Cardiac muscle cell (in vitro differentiated cells and primary cell): Measurements from ENCODE around the gene CATSPERD. TPM values are rescaled to one million over a fixed set of nuclear protein-coding genes. Genes with fewer than 3 reads are reported as not detected.
A peak's percentile ranks its signal among the peaks of the same experiment; 100 is the strongest.

Source experiments
- DNase-seq, 2 donors: peaks; one replicate each; pipeline versions ENCODE4 v3.0.0 to v3.0.0-alpha.2; 2010 to 2017; ENCODE audit warnings: low read depth in 1 of 2, low spot score in 1 of 2
- H3K27ac ChIP-seq: fragments of 200-600 bp; sonication (generic); 2 replicates; pipeline ENCODE4 v1.5.1; 2016
- H3K27me3 ChIP-seq: fragments of 200-600 bp; sonication (generic); 2 replicates; pipeline ENCODE4 v1.6.0; 2016; ENCODE audit warnings: control low read depth
- H3K36me3 ChIP-seq: fragments of 200-600 bp; sonication (generic); 2 replicates; pipeline ENCODE4 v1.5.1; 2016; ENCODE audit warnings: control low read depth
- H3K4me1 ChIP-seq: fragments of 200-600 bp; sonication (generic); 2 replicates; pipeline ENCODE4 v1.8.1; 2017; ENCODE audit warnings: low read depth, mild to moderate bottlenecking, mixed run types
- H3K4me3 ChIP-seq: fragments of 200-600 bp; sonication (generic); 2 replicates; pipeline ENCODE4 v1.5.1; 2016; ENCODE audit warnings: mild to moderate bottlenecking
- H3K9me3 ChIP-seq: fragments of 200-600 bp; sonication (generic); 2 replicates; pipeline ENCODE4 v1.5.1; 2017; ENCODE audit warnings: low read depth, mild to moderate bottlenecking, control low read depth
- CTCF ChIP-seq: IDR thresholded peaks from 2 replicates; pipeline ENCODE4 v1.5.1; 2012; ENCODE audit warnings: low read depth, mild to moderate bottlenecking, low read length
- polyA plus RNA-seq: library from polyadenylated mRNA; unstranded; fragments of >200 nt; fragmentation: Nextera tagmentation; extraction: Ambion mirVana; gene quantifications from 2 replicates; pipeline ENCODE4 v1.2.1, GENCODE V29; 2016
- total RNA-seq: library from RNA; depleted of rRNA; stranded (reverse); fragments of >200 nt; gene quantifications from 2 replicates; pipeline ENCODE4 v1.2.3, GENCODE V29; 2016

CATSPERD gene
- total and polyA plus RNA-seq, 2 experiments from 2014 or later, result not detected

GRCh38 chr19:5674714-5675113, 45.7 kb upstream of the CATSPERD start:
- no peak for DNase-seq
- no peaks in the 10 kb centered on the region for H3K9me3 ChIP-seq
- peaks cover 23% of the 10 kb centered on the region for H3K4me1 ChIP-seq
- peak overlapping the region; percentile 82 for H3K27ac ChIP-seq
- TF ChIP-seq CTCF, result no peak
- no peaks in the 10 kb centered on the region for H3K27me3 ChIP-seq
- no peak overlapping the region for H3K4me3 ChIP-seq
- no peaks in the 10 kb centered on the region for H3K36me3 ChIP-seq

DNA sequence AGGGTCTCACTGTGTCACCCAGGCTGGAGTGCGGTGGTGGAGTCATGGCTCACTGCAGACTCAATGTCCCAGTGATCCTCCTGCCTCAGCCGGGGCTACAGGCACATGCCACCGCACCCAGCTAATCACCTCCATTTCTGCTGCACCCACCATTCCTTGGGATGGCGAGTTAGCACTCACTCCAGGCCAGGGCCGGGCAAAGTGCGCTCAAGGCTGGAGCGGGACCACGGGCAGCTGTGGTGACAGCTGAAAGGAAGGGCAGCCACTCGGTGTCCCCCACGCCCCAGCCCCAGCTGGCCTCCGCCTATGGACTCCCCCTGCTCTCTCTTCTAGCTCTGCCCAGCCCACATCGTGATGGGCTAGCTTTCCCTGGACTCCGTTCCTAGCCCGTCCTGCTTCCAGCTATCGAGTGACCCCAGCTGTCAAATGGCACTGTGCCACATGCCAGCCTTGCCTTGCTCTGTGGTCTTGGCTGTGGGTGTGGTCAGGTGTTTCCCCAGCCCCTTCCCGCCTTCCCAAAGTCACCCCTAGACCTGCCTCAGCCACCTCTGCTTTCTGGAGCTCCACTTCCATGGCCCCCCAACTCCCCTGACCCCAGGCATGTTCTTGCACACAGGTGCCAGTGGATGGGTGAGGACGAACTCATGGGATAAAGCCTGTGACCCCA, 44.2 kb upstream of the CATSPERD start:
- H3K4me1 ChIP-seq, result peaks cover 24% of the 10 kb centered on the region
- no peak overlapping the region for H3K4me3 ChIP-seq
- no peak for TF ChIP-seq CTCF
- no peak for DNase-seq
- H3K9me3 ChIP-seq, result no peaks in the 10 kb centered on the region
- H3K27ac ChIP-seq, result peak overlapping the region; percentile 82
- H3K27me3 ChIP-seq, result no peaks in the 10 kb centered on the region
- H3K36me3 ChIP-seq, result no peaks in the 10 kb centered on the region

GRCh38 chr19:5676772-5677105, 43.7 kb upstream of the CATSPERD start:
- Histone ChIP-seq H3K9me3 (no peaks in the 10 kb centered on the region), H3K4me1 (peaks cover 24% of the 10 kb centered on the region), H3K4me3 (no peak overlapping the region), H3K27ac (peak overlapping the region; percentile 82), H3K36me3 (no peaks in the 10 kb centered on the region), H3K27me3 (no peaks in the 10 kb centered on the region)
- TF ChIP-seq CTCF, result no peak
- DNase-seq, result no peak

- Histone ChIP-seq H3K27me3 (no peaks in the 10 kb centered on the region), H3K36me3 (no peaks in the 10 kb centered on the region), H3K27ac (no peak overlapping the region), H3K9me3 (no peaks in the 10 kb centered on the region), H3K4me1 (peaks cover 24% of the 10 kb centered on the region), H3K4me3 (no peak overlapping the region)
- DNase-seq, result no peak
- TF ChIP-seq CTCF, result no peak
Measured at GRCh38 chr19:5677136-5677535, 43.3 kb upstream of the CATSPERD start.

DNA sequence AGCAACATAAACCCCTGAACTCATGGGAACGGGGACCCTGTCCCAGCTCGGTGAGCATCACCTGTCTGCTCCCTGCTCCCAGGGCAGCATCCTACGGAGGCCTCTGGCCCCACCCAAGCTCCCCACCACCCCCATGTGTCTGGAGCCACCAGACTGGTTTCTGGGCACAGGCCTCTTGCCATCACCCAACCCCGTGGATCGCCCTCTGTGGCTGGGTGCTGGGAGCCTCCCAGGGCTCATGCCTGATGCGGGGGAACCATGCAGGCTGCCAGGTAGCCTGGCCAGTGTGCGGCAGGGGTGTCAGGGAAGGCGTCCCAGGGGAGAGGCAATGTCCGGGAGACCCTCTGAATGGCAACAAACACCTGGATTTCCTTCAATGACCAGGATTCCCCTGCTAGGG, 42.9 kb upstream of the CATSPERD start:
- Histone ChIP-seq H3K4me3 (no peak overlapping the region), H3K36me3 (no peaks in the 10 kb centered on the region), H3K27me3 (no peaks in the 10 kb centered on the region), H3K9me3 (no peaks in the 10 kb centered on the region), H3K27ac (peak overlapping the region; percentile 1), H3K4me1 (peaks cover 24% of the 10 kb centered on the region)
- TF ChIP-seq CTCF, result no peak
- no peak for DNase-seq
